HPDE6-E6E7 (cell line): Measurements from ENCODE around the gene MAPKAP1.

Experiments used
- DNase-seq: peaks from one replicate; pipeline ENCODE4 v3.0.0; 2011; ENCODE audit warnings: missing footprints; ENCODE audit errors: extremely low spot score

Gene MAPKAP1

DNA sequence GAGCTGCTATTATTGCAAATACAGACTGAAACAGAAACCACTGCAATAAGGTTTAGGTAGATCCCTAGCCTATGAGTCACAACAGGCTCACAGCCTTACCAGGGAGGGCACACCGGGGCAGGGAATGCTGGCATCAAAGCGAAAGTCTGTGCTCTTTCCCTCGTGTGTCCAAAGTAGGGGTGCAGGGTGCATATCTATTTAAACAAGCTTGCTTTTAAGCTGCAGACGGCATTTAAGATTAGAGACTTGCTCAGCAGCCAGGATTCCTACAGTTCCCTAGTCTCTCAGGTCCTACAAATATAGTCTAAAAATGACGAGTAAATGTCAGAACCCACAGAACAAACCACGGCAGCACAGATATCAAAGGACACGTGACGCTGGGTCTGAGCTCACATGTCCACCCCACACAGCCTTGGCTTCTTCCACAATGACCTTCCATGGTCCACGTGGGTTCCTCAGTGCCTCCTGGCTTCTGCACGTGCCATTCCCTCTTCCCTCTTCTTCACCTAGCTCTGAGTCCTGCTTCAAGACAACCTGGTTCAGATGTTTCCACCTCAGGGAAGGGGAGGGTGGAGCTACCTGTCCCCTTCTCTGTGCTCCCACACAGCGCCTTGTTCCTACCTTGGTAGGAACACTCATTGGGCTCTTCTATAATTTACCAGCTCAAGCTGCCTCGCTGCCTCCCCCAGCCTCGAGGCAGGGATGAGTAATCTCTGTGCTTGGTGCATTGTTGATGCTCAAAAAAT, 193.2 kb downstream of the MAPKAP1 start:
- DNase-seq: peak; percentile 97

DNA sequence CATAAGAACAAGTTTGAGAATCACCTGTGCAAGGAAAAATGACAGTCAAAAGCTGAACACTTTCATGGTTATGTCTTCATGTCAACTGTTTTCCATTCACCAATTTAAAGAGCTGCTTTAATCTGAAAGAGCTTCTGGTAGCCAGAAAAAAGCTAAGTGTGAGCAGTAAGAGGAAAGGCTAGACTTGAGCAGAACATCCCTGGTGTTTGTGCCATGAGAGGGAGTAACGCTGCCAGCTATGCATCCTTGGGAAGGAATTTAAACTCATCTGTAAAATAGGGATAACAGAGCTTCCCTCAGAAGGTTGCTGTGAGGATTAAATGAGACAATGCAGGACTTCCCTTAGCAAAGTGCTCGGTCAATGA, 193.7 kb downstream of the MAPKAP1 start:
- no peak for DNase-seq

DNA sequence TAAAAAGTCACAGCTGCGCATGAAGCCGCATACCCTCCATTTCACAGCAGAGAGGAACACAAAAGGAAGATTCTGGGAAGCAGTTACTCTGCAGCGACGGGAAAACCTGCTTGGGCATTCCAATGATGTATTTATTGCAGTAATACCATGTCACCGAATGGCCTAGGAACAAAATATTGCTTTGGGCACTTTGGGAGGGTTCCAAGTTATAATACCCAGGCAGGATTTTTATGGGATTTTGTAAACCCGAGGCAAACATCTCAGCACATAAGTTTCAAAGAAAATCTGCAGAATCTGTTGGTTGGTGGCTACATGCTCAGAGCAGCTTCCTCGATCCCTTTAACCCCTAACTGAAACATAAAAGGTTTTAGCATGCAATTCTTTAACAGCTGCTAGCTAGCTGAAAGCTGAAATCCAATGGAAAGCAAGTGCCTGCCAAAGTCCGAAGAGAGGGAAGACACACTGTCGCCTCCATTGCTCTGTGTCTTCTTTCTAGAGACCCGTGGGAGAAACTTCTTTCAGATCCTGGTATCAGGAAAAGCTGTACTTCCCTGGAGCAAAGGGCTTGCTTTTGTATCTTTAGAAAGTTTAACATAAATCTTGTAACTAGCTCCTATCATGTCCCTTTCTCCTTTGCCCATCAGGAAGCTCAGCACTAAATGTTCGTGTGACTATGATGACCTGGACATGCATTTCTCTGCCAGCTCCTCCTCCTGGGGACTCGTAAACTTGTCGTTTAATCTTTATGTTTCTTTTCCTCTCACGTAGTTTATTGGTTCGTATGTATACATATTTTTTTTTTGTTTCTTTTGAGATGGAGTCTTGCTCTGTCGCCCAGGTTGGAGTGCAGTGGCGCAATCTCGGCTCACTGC, 195.0 kb downstream of the MAPKAP1 start:
- no peak for DNase-seq

DNA sequence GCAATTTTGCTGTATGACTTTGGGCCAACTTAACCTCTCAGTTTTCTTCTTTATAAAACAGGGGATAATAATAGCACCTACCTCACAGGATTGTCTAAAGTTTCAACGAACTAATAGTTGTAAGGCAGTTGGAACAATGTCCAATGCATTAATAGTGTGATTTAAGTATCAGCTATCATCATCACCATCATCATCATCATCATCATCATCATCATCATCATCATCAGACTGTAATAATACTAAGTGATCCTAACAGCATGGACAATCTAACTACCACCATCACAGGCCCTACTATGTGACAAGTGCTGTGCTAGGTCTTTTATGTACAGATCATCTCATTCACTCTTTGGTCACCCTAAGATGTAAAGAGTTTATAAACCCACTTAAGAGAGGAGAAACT, 196.0 kb downstream of the MAPKAP1 start:
- no peak for DNase-seq

DNA sequence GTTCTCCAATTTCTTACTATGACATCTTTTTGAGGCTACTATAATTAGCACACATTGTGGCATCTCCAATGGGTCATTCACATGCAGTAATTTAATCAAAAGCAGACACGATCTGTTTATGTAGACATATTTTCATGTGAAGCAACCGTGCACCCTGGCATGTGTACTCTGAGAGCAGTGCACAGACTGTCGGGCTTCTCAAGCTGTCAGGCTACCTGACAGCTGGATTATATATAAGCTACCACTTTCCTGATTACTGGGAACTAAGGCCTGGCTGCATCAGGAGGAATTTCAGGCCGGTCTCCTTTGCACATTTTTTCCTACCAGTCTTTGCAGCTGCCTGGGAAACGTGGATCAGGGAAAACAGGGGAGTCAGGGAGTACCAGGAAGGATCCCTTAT, 197.5 kb downstream of the MAPKAP1 start:
- DNase-seq: no peak

DNA sequence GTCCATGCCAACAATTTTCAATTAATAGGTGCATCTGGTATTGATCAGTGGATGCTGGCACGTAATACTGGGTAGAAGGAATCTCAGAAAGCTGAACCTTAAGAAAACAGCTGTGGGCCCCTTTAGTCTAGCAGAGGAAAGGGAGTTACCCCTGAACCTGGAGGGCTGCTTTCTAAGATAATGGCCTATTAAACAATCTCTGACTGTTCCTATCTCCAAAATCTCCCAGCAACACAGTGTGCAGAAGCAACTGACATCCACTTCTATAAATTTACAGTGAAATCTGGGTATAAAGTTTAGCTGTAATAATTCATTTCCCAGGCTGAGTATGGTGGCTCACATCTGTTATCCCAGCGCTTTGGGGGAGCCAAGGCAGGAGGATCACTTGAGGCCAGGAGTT, 198.8 kb downstream of the MAPKAP1 start:
- no peak for DNase-seq

DNA sequence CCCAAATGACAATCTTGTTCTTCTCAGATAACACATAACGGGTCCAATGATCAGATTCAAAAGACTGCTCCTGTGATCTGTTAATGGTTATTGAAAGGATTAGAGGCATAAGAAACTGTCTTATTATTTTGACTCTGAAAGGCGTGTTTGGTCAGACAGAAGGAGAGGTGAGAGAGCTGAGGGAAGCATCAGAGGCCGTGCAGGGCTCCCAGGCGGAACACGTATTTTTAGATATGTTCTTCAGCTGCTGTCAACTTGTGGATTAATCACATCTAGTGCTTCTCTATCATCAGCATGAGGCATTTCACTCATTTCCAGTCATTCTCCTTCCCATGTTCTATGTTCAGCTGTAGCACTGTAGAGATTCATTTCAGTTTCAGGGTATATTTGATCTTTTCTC, 199.8 kb downstream of the MAPKAP1 start:
- no peak for DNase-seq

DNA sequence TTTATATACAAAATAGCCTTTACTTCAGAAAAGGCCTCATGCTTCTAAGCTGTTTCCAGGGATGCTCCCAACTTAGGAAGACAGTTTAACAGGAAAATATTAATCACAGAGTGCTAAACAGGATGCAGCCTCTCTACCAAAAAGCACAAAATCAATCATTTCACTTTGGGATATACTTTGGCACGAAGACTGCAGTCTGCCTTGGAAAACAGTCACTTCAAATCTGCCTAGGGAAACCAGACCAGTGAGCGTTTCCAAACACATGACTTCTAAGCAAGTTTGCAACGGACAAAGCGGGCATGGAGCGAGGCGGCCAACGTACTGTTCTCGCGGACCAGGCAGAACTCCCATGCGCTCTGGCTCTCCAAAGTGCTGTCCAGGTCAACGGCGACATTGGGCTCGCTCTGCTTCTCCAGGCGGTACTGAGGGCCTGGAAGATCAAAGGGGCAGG, 201.0 kb downstream of the MAPKAP1 start:
- DNase-seq: no peak

DNA sequence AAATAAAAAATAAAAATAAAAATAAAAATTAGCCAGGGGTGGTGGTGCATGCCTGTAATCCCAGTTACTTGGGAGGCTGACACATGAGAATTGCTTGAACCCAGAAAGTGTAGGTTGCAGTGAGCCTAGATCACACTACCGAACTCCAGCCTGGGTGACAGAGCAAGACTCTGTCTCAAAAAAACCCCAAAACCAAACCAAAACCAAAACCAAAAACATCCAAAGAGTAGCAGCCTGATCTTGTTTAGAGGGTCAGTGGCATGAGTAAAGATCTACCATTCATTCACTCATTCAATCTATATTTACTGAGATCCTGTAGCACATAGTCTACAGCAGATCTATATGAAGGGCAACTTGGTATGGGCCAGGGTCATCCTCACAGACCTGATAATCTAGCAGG, 202.4 kb downstream of the MAPKAP1 start:
- DNase-seq: no peak

DNA sequence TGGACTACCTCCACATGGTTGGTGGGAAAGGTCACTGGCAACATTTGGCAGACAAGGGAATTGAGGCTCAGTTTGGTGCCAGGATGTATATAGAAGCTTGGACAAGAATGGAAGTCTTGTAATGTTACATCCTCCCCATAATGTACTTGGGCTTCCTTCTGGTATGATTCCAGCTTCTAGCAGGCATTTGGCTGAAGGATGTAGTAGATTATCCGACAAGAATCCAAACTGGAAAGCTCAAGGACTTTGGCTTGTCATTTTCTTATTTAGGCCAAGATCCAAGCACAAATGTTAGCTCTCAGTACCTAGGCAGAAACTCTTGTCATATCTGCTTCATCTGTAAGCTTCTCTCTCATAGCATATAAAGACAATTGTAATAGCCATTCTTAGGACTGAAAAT, 209.1 kb downstream of the MAPKAP1 start:
- no peak for DNase-seq

DNA sequence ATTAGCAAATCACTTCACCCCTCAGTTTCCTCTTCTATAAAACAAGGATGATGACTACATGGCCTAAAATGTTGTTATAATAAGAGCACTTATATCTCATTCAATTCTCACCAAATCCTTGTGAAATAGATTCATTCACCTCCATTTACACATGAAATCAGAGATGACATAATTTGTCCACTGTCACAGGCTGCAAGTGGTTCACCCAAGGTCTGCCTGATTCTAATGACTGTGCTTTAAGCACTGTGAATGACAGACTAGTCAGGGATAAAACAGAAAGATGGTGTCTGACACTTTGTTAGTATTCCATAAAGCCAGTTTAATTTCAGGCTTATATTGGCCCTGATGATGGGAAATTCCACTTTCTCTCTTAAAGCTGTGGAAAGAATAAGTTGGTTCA, 209.5 kb downstream of the MAPKAP1 start:
- no peak for DNase-seq

DNA sequence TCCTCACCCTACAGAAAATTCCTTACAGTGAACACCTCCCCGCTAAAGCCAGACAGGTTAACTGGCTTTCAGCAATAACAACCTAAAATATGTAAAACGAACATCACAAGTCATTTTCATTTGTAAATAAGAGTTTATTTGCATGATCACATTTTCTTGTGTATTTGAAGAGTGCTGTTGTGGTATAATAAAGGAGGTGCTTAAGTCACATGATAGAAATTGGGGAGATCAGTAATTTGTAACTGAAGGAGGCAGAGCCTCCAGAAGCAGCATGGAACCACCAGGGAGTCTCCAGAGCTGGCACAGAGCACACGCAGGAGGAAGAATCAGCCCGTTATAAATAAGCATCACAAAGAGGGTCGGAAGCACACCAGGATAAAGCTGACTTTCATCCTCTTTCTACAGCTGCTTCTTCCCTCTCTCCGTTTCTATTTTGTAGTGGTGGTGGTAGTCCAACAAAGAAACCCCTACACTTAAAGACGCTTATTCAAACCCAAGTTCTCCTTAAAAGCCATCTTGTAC, 210.6 kb downstream of the MAPKAP1 start:
- DNase-seq: no peak

DNA sequence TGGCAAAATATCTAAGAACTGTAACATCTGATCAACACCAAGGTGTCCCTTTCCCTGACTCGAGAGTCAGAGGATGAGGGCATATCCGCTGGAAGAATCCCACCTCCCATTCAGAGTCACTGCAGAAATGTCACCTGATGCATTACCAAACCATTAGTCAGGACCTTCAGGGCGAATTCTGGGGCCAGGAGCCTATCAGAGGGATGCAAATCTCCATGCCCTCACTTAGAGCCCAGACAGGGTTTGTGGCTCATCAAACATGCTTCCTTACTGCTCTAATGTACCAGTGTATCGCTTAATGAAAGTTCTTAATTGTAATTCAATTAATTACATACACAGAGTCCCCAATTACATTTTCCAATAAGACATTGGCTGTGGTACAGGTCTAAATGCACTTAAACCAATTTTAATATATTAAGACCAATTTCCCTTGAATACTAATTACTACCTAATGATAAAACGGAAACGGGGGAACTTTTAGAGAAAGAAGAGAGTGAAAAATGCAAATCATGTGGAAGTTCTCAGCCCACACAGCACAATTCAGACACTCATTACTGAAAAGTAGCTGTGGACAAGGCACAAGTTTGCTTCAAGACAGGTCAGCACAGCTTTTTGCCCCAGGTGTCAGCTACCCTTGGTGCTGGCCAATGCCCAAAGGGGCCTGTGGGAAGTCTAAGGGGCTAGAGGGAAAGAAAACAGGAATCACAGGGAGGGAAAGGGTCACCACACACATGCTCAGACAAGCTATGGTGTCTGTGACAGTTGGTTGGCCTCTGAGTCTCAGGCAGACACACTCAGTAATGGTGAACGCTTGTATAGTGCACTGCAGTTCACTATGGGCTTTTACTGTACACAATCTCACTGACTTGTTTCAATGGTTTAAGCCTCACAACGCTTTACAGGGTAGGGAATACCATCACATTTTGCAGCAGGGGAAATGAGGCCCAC, 211.6 kb downstream of the MAPKAP1 start:
- DNase-seq: peak; percentile 44

DNA sequence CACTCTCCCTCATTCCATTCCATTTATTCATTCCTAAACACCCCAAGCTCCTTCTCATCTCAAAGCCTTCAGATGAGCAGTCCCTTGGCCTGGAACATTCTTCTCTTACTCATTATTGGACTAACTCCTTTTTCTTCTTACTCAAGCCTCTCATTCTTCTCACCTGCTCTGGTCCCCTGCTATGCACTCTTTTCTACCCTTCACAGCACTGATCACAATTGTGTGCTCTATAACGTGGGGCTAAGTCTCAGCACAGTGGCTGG, 212.4 kb downstream of the MAPKAP1 start:
- no peak for DNase-seq

DNA sequence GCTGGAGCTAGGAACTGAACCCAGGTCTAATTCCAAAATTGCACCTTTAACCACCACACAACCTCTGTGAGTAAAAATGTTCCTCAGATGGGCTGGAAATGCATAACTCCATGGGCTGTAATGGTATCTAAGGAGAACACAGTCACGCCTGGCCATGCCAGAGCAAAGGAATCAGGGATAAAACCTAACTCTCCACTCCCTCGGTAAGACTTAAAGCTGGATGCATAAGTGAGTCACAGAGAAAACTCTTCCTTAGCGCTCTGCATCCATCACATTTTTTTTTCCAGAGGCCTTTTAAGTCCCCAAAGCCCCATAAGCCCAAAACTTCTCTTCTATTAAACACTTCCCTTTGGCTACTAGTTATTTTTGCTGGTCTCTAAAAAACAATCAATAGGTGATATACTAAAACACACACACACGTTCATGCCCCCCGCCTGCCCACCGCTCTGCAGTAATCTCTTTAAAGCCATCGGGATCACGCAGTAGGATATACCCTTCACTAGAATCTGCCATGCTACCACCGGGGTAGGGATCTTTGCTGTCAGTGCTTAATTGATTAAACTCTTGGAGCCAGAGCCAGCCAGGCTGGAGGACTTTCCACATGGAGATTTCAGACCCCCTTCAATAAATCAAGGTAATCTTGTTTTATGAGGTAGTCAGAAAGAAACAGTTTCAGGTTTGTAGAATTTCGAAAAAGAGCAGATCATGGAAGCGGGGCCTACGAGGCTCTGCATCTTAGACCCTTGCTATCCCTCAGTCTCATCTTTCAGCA, 212.9 kb downstream of the MAPKAP1 start:
- no peak for DNase-seq

DNA sequence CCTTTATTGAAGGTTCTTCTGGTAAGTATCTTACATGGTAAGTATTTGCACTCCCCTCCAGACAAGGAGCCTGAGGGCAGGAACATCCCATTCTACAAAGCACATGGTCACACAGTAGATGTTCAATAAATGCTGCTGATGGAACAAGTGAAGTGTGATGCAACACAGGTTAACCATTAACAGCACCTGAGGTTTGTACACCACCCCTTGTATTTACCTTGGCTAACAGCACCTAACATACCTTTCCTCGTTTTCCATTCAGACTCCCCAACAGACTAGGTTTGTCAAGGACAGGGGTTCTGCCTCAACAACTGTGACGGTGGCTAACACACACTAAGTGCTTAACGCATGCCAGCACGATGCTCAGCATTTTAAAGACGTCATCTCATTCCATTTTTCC, 213.6 kb downstream of the MAPKAP1 start:
- DNase-seq: no peak

DNA sequence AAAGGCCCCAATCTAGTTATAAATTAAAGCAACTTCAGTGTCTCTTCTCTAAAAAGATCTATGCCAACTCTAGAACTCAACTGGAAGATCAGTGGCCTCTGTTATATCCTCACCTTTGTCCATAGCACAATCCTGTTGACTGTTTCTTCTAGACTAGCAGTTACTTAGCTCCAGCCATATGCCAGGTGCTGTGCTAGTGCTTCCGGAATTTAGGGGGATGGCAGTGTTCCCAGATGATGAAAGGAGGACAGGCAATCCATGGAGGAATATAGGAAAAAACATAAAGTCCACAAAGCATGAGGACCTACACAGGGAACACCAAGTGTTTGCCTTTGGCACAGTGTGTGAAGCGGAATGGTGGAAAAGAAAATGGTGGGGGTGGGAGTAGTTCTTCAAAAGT, 214.3 kb downstream of the MAPKAP1 start:
- DNase-seq: no peak

DNA sequence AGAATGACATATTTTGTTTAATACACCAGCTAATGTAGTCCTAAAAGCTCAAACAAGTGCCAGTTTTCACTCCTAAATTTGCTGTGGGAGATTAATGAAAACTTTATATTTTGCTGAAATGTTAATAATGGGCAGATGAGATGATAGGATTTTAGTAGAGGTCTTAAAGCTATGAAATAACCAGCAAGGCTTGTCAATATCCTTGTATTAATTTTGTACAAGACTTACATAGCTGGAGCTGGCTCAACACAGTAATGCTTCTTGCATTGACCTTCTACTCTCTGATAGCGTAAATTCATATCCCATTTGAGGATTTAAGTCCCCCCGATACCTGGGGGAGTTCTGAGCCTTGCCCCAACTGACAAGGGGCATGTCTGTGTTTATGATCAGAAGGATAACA, 219.2 kb downstream of the MAPKAP1 start:
- no peak for DNase-seq

DNA sequence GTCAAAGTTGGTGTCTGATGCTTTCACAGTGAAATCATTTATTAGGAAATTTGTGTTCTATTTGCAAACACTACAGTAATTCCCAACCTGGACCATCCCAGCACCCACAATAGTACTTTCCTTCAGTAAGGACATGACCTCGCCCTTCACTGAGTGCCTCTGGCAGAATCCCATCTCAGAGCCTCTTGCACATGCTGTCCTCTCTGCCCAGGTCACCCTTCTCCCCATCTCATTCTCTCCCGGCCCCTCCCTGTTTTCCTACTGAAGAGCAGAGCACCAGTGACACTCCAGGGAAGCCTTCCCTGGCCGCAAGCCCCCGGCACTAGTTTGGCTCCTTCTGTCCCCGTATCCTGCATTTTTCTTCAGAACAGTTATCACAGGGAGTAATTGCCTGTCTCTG, 220.4 kb downstream of the MAPKAP1 start:
- no peak for DNase-seq

DNA sequence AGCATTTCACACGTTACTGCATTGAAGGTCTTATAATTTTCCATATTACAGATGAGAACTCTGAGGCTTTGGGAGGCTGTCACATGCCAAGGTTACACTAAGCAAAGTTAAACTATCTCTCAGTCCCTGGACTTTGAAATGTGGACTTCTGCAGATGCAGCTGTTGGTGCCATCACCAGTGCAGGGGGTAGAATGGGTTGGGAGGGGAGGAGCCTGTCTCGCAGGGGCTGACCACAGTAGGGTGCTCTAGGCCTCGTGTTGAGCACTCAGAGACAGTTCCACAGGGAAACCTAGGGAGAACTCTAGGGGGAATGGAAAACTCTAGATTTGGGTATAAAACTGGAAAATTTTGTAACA, 220.9 kb downstream of the MAPKAP1 start:
- DNase-seq: no peak

DNA sequence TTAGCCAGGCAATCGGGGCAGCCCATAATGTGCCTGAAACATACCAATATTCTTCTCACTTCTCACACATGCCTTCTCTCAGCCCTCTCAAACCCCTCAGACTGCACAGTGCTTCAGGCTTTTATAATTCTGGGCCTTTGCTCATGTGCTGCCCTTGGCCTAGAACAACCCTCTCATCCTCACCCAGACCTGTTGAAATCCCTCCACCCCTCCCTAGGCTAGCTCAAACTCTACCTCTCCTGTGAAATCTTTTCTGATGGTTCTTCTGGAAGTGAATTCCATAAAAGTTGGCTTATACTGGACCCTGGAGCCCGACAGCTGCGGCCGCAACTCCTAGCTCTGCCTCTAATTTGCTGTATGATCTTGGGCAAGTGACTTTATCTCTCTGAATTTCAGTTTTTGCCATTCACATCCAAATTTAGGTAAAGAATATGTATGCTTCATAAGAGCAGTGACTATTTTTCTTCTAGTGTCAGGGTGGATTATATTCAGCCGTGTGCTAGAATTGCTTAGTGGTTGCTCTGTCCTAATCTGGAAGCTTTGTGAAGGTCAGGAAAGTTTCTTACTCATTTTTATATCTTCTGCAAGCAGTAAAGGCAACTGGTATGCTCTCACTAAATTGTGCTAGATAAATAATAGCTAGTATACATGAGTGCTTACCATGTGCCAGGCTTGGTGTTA, 221.4 kb downstream of the MAPKAP1 start:
- no peak for DNase-seq
